Endothelial cell (in vitro differentiated cells): ENCODE measurements around the gene ZBTB18. TPM values are rescaled to one million over a fixed set of nuclear protein-coding genes. Genes with fewer than 3 reads are reported as not detected.
A peak's percentile ranks its signal among the peaks of the same experiment; 100 is the strongest.

Source experiments
- DNase-seq: peaks from one replicate; pipeline ENCODE4 v3.0.0; 2021; ENCODE audit warnings: low spot score
- H3K27ac Mint-ChIP-seq: one replicate; pipeline ENCODE4 v1.8.0; 2021; ENCODE audit warnings: mixed read lengths, inconsistent platforms; ENCODE audit not compliant: unreplicated experiment
- H3K27me3 Mint-ChIP-seq: one replicate; pipeline ENCODE4 v1.8.0; 2021; ENCODE audit warnings: mild to moderate bottlenecking, moderate library complexity, mixed read lengths, inconsistent platforms; ENCODE audit not compliant: unreplicated experiment
- H3K36me3 Mint-ChIP-seq: one replicate; pipeline ENCODE4 v1.8.0; 2021; ENCODE audit warnings: mild to moderate bottlenecking, low read depth, mixed read lengths, inconsistent platforms; ENCODE audit not compliant: unreplicated experiment
- H3K4me1 Mint-ChIP-seq: one replicate; pipeline ENCODE4 v1.8.0; 2021; ENCODE audit warnings: mild to moderate bottlenecking, mixed read lengths, inconsistent platforms; ENCODE audit not compliant: unreplicated experiment
- H3K4me3 Mint-ChIP-seq: one replicate; pipeline ENCODE4 v1.8.0; 2021; ENCODE audit warnings: mild to moderate bottlenecking, mixed read lengths, inconsistent platforms; ENCODE audit not compliant: unreplicated experiment
- H3K9me3 Mint-ChIP-seq: one replicate; pipeline ENCODE4 v1.8.0; 2021; ENCODE audit warnings: mixed read lengths, inconsistent platforms; ENCODE audit not compliant: unreplicated experiment
- CTCF ChIP-seq: fragments of 200-600 bp; sonication (generic); IDR thresholded peaks from one replicate; pipeline ENCODE4 v1.5.0; 2021; ENCODE audit warnings: antibody characterized with exemption; ENCODE audit not compliant: unreplicated experiment
- total RNA-seq: library from RNA; stranded (reverse); fragmentation: NEBNext Ultra II Directional; extraction: Animal tissue kit (Norgen Biotek cat#: 25700); gene quantifications from one replicate; pipeline ENCODE4 v1.2.1, GENCODE V29; 2021; ENCODE audit not compliant: unreplicated experiment

ZBTB18 gene
- total RNA-seq, 1 donor from 2014 or later = 21.7 TPM

- no peaks in the 10 kb centered on the region for H3K9me3 Mint-ChIP-seq
- H3K36me3 Mint-ChIP-seq = no peaks in the 10 kb centered on the region
- no peak for DNase-seq
- H3K27me3 Mint-ChIP-seq = no peaks in the 10 kb centered on the region
- H3K27ac Mint-ChIP-seq = no peak overlapping the region
- no peak for TF ChIP-seq CTCF
- H3K4me1 Mint-ChIP-seq = peaks cover 7% of the 10 kb centered on the region
- H3K4me3 Mint-ChIP-seq = peak overlapping the region; percentile 24
Observed at GRCh38 chr1:244097523-244098405, 46.7 kb downstream of the ZBTB18 start.

- Mint-ChIP-seq H3K4me1 (peaks cover 7% of the 10 kb centered on the region), H3K36me3 (no peaks in the 10 kb centered on the region), H3K4me3 (no peak overlapping the region), H3K27me3 (no peaks in the 10 kb centered on the region), H3K9me3 (no peaks in the 10 kb centered on the region), H3K27ac (no peak overlapping the region)
- DNase-seq = no peak
- no peak for TF ChIP-seq CTCF
Observed at GRCh38 chr1:244099258-244099930, 48.3 kb downstream of the ZBTB18 start.

- Mint-ChIP-seq H3K27me3 (no peaks in the 10 kb centered on the region), H3K4me1 (peaks cover 7% of the 10 kb centered on the region), H3K36me3 (no peaks in the 10 kb centered on the region), H3K9me3 (no peaks in the 10 kb centered on the region), H3K27ac (no peak overlapping the region), H3K4me3 (no peak overlapping the region)
- no peak for TF ChIP-seq CTCF
- DNase-seq = no peak
Observed at GRCh38 chr1:244100276-244100675, 49.2 kb downstream of the ZBTB18 start.

GRCh38 chr1:244100704-244101453 lies 49.8 kb downstream of the ZBTB18 start:
- Mint-ChIP-seq H3K4me1 (peaks cover 7% of the 10 kb centered on the region), H3K4me3 (no peak overlapping the region), H3K27me3 (no peaks in the 10 kb centered on the region), H3K36me3 (no peaks in the 10 kb centered on the region), H3K9me3 (no peaks in the 10 kb centered on the region), H3K27ac (no peak overlapping the region)
- DNase-seq = no peak
- no peak for TF ChIP-seq CTCF
